ENCODE measurements around the gene CAP2.

GRCh38 chr6:17600527-17601385 lies 207.4 kb downstream of the CAP2 start:
- no peak for TF ChIP-seq WHSC1 (IDR thresholded peaks at IDR 0.05; ENCODE audit: low read length)
- TF ChIP-seq STAG1 (CRISPR knock-in tag; IDR thresholded peaks at IDR 0.05; ENCODE audit: borderline replicate concordance) = no peak
- TF ChIP-seq ZBTB43 (CRISPR knock-in tag; IDR thresholded peaks at IDR 0.05) = no peak
- TF ChIP-seq TCF7L2 (IDR thresholded peaks at IDR 0.05; ENCODE audit: low read depth, low read length) = no peak
- TF ChIP-seq YY1 (IDR thresholded peaks at IDR 0.05; ENCODE audit: borderline replicate concordance in 1 of 3, control insufficient read depth in 1 of 3, extremely low read depth in 1 of 3, insufficient read depth in 3 of 3, insufficient read length in 1 of 3, insufficient replicate concordance in 2 of 3, low read depth in 1 of 3, low read length in 2 of 3) = no peak
- TF ChIP-seq TSHZ1 (CRISPR knock-in tag; IDR thresholded peaks at IDR 0.05) = no peak
- peak; percentile 6 to 40 (median 19); a peak in 3 of 6 replicates for TF ChIP-seq CTCF (IDR thresholded peaks at IDR 0.05 in 2 of 3, conservative IDR thresholded peaks at IDR 0.05 in 1 of 3; ENCODE audit: insufficient read depth in 2 of 3, low read depth in 1 of 3, low read length in 3 of 3)
- no peak for TF ChIP-seq ZNF444 (CRISPR knock-in tag; IDR thresholded peaks at IDR 0.05)
- TF ChIP-seq ZNF395 (CRISPR knock-in tag; IDR thresholded peaks at IDR 0.05) = no peak
- no peak for TF ChIP-seq TFE3 (CRISPR knock-in tag; IDR thresholded peaks at IDR 0.05)
- no peak for TF ChIP-seq ILF3 (IDR thresholded peaks at IDR 0.05; ENCODE audit: borderline replicate concordance)
- TF ChIP-seq TCF7 (IDR thresholded peaks at IDR 0.05; ENCODE audit: borderline replicate concordance) = no peak
- no peak for TF ChIP-seq ZNF780A (CRISPR knock-in tag; IDR thresholded peaks at IDR 0.05)
- no peak for TF ChIP-seq ELF4 (CRISPR knock-in tag; IDR thresholded peaks at IDR 0.05)
